A549 (cell line): ENCODE measurements around the gene IGSF9B.

Source experiments
- BHLHE40 ChIP-seq: IDR thresholded peaks from 2 replicates; pipeline ENCODE4 v1.6.1; 2012; ENCODE audit warnings: low read depth, low read length, inconsistent platforms
- CHD4 ChIP-seq: fragments of 200-600 bp; sonication (generic); IDR thresholded peaks from 2 replicates; pipeline ENCODE4 v1.6.1; 2016; ENCODE audit warnings: antibody characterized with exemption, mild to moderate bottlenecking, borderline replicate concordance
- EHMT2 ChIP-seq: fragments of 200-600 bp; sonication (generic); IDR thresholded peaks from 2 replicates; pipeline ENCODE4 v1.6.1; 2016; ENCODE audit warnings: antibody characterized with exemption, low read depth, mild to moderate bottlenecking, moderate library complexity
- EP300 ChIP-seq, 2 experiments: fragments of >200 bp; sonication (Bioruptor Twin); formaldehyde crosslinking; IDR thresholded peaks; 2 replicates in 1 of 2; 3 replicates in 1 of 2; pipeline ENCODE4 v1.6.1; 2016 to 2017
- FOSB ChIP-seq: fragments of 250-450 bp; sonication (Bioruptor Pico); IDR thresholded peaks from 2 replicates; pipeline ENCODE4 v1.5.0; 2020; ENCODE audit warnings: mild to moderate bottlenecking, moderate library complexity
- KDM1A ChIP-seq: fragments of 200-600 bp; sonication (generic); IDR thresholded peaks from 2 replicates; pipeline ENCODE4 v1.6.1; 2016; ENCODE audit warnings: low read depth, mild to moderate bottlenecking
- NR3C1 ChIP-seq: fragments of >200 bp; sonication (Bioruptor Twin); formaldehyde crosslinking; IDR thresholded peaks from 3 replicates; pipeline ENCODE4 v1.6.1; 2017
- POLR2A ChIP-seq: IDR thresholded peaks from 2 replicates; pipeline ENCODE4 v1.6.1; 2012; ENCODE audit warnings: mild to moderate bottlenecking, low read length
- POLR2AphosphoS2 ChIP-seq: conservative IDR thresholded peaks from 2 replicates; pipeline ENCODE4 v1.6.1; 2012; ENCODE audit warnings: low read length, improper control_type of control experiment, inconsistent platforms
- SREBF2 ChIP-seq: fragments of 450-650 bp; IDR thresholded peaks from 2 replicates; pipeline ENCODE4 v1.6.1; 2014; ENCODE audit warnings: mild to moderate bottlenecking, moderate library complexity
- TF ChIP-seq, protein P1 (sequence below): fragments of >200 bp; sonication (Bioruptor Twin); formaldehyde crosslinking; IDR thresholded peaks from 3 replicates; pipeline ENCODE4 v1.5.1; 2016
- TF ChIP-seq, protein P2 (sequence below): fragments of 450-650 bp; IDR thresholded peaks from 2 replicates; pipeline ENCODE4 v1.6.1; 2014; ENCODE audit warnings: antibody characterized with exemption
- TF ChIP-seq, protein P3 (sequence below): IDR thresholded peaks from 2 replicates; pipeline ENCODE4 v1.6.1; 2012

DNA sequence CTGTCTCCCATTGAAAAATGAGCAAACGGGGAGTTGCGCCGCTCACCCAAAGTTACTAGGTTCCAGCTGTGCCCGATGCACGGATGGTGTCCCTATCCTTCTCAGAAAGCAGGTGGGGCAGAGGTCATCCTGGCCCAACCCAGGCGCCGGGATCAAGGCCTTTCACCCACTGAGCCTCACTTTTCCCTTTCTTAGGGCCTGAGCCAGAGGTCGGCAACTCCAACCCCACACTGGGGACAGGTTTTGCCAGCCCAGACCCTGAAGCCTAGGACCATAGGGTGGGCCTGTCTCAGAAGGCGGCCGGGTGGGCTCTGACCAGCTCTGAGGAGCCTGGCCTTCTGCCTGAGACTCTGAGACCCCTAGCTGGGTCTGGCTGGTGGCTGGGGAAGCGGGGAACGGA, 6.3 kb downstream of the IGSF9B start:
- TF ChIP-seq POLR2A (no peak), FOSB (CRISPR knock-in tag) (no peak), BHLHE40 (no peak), SREBF2 (no peak), CHD4 (no peak), POLR2AphosphoS2 (no peak), EP300 (IDR thresholded peaks at IDR 0.05) (no peak), KDM1A (no peak), NR3C1 (no peak), EHMT2 (no peak)
- TF ChIP-seq, protein P1, sequence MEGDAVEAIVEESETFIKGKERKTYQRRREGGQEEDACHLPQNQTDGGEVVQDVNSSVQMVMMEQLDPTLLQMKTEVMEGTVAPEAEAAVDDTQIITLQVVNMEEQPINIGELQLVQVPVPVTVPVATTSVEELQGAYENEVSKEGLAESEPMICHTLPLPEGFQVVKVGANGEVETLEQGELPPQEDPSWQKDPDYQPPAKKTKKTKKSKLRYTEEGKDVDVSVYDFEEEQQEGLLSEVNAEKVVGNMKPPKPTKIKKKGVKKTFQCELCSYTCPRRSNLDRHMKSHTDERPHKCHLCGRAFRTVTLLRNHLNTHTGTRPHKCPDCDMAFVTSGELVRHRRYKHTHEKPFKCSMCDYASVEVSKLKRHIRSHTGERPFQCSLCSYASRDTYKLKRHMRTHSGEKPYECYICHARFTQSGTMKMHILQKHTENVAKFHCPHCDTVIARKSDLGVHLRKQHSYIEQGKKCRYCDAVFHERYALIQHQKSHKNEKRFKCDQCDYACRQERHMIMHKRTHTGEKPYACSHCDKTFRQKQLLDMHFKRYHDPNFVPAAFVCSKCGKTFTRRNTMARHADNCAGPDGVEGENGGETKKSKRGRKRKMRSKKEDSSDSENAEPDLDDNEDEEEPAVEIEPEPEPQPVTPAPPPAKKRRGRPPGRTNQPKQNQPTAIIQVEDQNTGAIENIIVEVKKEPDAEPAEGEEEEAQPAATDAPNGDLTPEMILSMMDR, result no peak
- TF ChIP-seq, protein P2, sequence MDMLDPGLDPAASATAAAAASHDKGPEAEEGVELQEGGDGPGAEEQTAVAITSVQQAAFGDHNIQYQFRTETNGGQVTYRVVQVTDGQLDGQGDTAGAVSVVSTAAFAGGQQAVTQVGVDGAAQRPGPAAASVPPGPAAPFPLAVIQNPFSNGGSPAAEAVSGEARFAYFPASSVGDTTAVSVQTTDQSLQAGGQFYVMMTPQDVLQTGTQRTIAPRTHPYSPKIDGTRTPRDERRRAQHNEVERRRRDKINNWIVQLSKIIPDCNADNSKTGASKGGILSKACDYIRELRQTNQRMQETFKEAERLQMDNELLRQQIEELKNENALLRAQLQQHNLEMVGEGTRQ, result no peak
- TF ChIP-seq, protein P3, sequence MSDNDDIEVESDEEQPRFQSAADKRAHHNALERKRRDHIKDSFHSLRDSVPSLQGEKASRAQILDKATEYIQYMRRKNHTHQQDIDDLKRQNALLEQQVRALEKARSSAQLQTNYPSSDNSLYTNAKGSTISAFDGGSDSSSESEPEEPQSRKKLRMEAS, result no peak
